ENCODE results near the gene PTPRQ.

GRCh38 chr12:80472911-80473500 lies 29.0 kb downstream of the PTPRQ start:
- TF ChIP-seq CTCF (IDR thresholded peaks at IDR 0.05) (peak; percentile 81), RCOR1 (IDR thresholded peaks at IDR 0.05; ENCODE audit: low read length) (no peak), YY1 (IDR thresholded peaks at IDR 0.05; ENCODE audit: low read depth) (no peak), TAF1 (IDR thresholded peaks at IDR 0.05; ENCODE audit: borderline replicate concordance, low read depth, low read length) (no peak), EZH2phosphoT487 (IDR thresholded peaks at IDR 0.05; ENCODE audit: borderline replicate concordance, low read depth) (no peak), POLR2AphosphoS5 (IDR thresholded peaks at IDR 0.05; ENCODE audit: low read depth, low read length) (no peak), PBX3 (IDR thresholded peaks at IDR 0.05) (no peak), SIN3A (IDR thresholded peaks at IDR 0.05; ENCODE audit: borderline replicate concordance, low read depth, low read length) (no peak), NFIC (IDR thresholded peaks at IDR 0.05; ENCODE audit: borderline replicate concordance) (no peak), EP300 (IDR thresholded peaks at IDR 0.05; ENCODE audit: borderline replicate concordance in 1 of 2, low read depth in 1 of 2, low read length in 1 of 2) (no peak), ELF1 (IDR thresholded peaks at IDR 0.05) (no peak), FOXM1 (IDR thresholded peaks at IDR 0.05; ENCODE audit: low read depth) (no peak), SMC3 (IDR thresholded peaks at IDR 0.05; ENCODE audit: low read depth, low read length) (peak; percentile 48)

Data from SK-N-SH (cell line).